K562 (cell line): ENCODE measurements around the gene USP2. TPM values are rescaled to one million over a fixed set of nuclear protein-coding genes. Genes with fewer than 3 reads are reported as not detected.
A peak's percentile ranks its signal among the peaks of the same experiment; 100 is the strongest.

Experiments
- BRCA1 ChIP-seq, 2 experiments: fragments of 450-650 bp in 1 of 2; sonication (generic) in 1 of 2; formaldehyde crosslinking in 1 of 2; IDR thresholded peaks; 2 replicates each; pipeline versions ENCODE4 v1.5.0 to v1.6.1; 2017 to 2020; ENCODE audit warnings: mild to moderate bottlenecking in 1 of 2, missing genetic modification reagents in 1 of 2
- CLOCK ChIP-seq: fragments of 250-450 bp; sonication (Bioruptor Pico); IDR thresholded peaks from 2 replicates; pipeline ENCODE4 v1.4.0; 2020; ENCODE audit warnings: mild to moderate bottlenecking, moderate library complexity, borderline replicate concordance
- CTCF ChIP-seq, 3 experiments: IDR thresholded peaks in 2 of 3; conservative IDR thresholded peaks in 1 of 3; 2 replicates each; pipeline ENCODE4 v1.5.1; 2011 to 2012; ENCODE audit warnings: low read length in 3 of 3, mild to moderate bottlenecking in 3 of 3, control low read depth in 2 of 3, improper control_type of control experiment in 1 of 3, inconsistent platforms in 1 of 3, low read depth in 1 of 3, mixed read lengths in 1 of 3, moderate library complexity in 1 of 3; ENCODE audit not compliant: insufficient read depth in 2 of 3
- DACH1 ChIP-seq: fragments of 450-650 bp; IDR thresholded peaks from 2 replicates; pipeline ENCODE4 v1.6.1; 2018; ENCODE audit not compliant: partially characterized antibody
- RBM25 ChIP-seq: fragments of 200-400 bp; formaldehyde crosslinking; IDR thresholded peaks from 2 replicates; pipeline ENCODE4 v1.6.1; 2018; ENCODE audit warnings: low read length, low read depth, moderate library complexity; ENCODE audit not compliant: severe bottlenecking
- SMC3 ChIP-seq: conservative IDR thresholded peaks from 2 replicates; pipeline ENCODE4 v1.6.1; 2011; ENCODE audit warnings: low read depth, low read length, improper control_type of control experiment; ENCODE audit not compliant: insufficient read depth
- TEAD4 ChIP-seq, 2 experiments: sonication (generic) in 1 of 2; formaldehyde crosslinking in 1 of 2; IDR thresholded peaks; 2 replicates each; pipeline versions ENCODE4 v1.6.1 to v1.8.0; 2012 to 2022; ENCODE audit warnings: borderline replicate concordance in 1 of 2, inconsistent platforms in 1 of 2, low read length in 1 of 2, mild to moderate bottlenecking in 1 of 2, missing genetic modification reagents in 1 of 2
- U2AF1 ChIP-seq: fragments of 200-400 bp; formaldehyde crosslinking; optimal IDR thresholded peaks from 2 replicates; pipeline ENCODE3; 2017; ENCODE audit warnings: mild to moderate bottlenecking, low read depth, low read length, moderate library complexity
- ZNF318 ChIP-seq, 2 experiments: fragments of 450-650 bp; IDR thresholded peaks; 2 replicates each; pipeline ENCODE4 v1.6.1; 2016; ENCODE audit warnings: mild to moderate bottlenecking in 2 of 2, borderline replicate concordance in 1 of 2, low read depth in 1 of 2, moderate library complexity in 1 of 2
- ZNF436 ChIP-seq: fragments of 250-450, 450-650 bp; sonication (Bioruptor Pico); formaldehyde crosslinking; IDR thresholded peaks from 2 replicates; pipeline ENCODE4 v1.7.0; 2020; ENCODE audit warnings: mild to moderate bottlenecking
- ZNF584 ChIP-seq: fragments of 200-800 bp; sonication (Bioruptor generic); IDR thresholded peaks from 2 replicates; pipeline ENCODE4 v1.6.1; 2016; ENCODE audit warnings: low read depth, mild to moderate bottlenecking, missing genetic modification characterization, missing compliant biosample characterization
- polyA plus RNA-seq, 8 experiments: library from polyadenylated mRNA; depleted of rRNA in 4 of 8; stranded (reverse) in 5 of 8; unstranded in 3 of 8; fragments of >200 nt; fragmentation: Nextera tagmentation in 2 of 8; fragmentation: Illumina TruSeq in 1 of 8; extraction: Ambion mirVana in 2 of 8; extraction: Trizol in 1 of 8; gene quantifications; 2 replicates each; pipeline versions ENCODE4 v1.2.1 to v1.2.3, GENCODE V29; 2011 to 2014; ENCODE audit warnings: inconsistent platforms in 1 of 8, missing spikeins in 1 of 8
- total RNA-seq, 7 experiments: library from RNA; depleted of rRNA in 6 of 7; stranded (reverse); fragments of >200 nt in 6 of 7; fragmentation: Illumina TruSeq in 2 of 7; extraction: Trizol in 2 of 7; gene quantifications; 2 replicates each; pipeline versions ENCODE4 v1.2.1 to v1.2.3, GENCODE V29; 2011 to 2021; ENCODE audit warnings: low replicate concordance in 1 of 7

The USP2 gene
- total and polyA plus RNA-seq, 9 of the 15 experiments (the other 6 are each of a cell fraction or from before 2014, with no cell fraction given): 2.8 to 16.9 (median 3.9) TPM

GRCh38 chr11:119368121-119369034, 13.1 kb downstream of the USP2 start (continued):
- TF ChIP-seq CTCF (IDR thresholded peaks at IDR 0.05 in 2 of 3, conservative IDR thresholded peaks at IDR 0.05 in 1 of 3; ENCODE audit: insufficient read depth in 2 of 3, low read depth in 1 of 3, low read length in 3 of 3) (no peak), BRCA1 (IDR thresholded peaks at IDR 0.05) (no peak), BRCA1 (CRISPR knock-in tag; IDR thresholded peaks at IDR 0.05) (no peak), ZNF436 (CRISPR knock-in tag) (no peak), DACH1 (peak; percentile 97), ZNF318 (IDR thresholded peaks at IDR 0.05; ENCODE audit: borderline replicate concordance in 1 of 2, low read depth in 1 of 2) (peak in 1 of 2 experiments; percentile 89; a peak in 2 of 4 replicates), CLOCK (CRISPR knock-in tag) (no peak), SMC3 (no peak), RBM25 (no peak), TEAD4 (IDR thresholded peaks at IDR 0.05; ENCODE audit: low read length) (no peak), TEAD4 (CRISPR knock-in tag; IDR thresholded peaks at IDR 0.05; ENCODE audit: borderline replicate concordance) (no peak), U2AF1 (no peak), ZNF584 (CRISPR knock-in tag) (no peak)
